HUDEP-2 (cell line): Measurements from ENCODE around the gene UNCX.
"Not testable (repeated sequence)": the region's sequence is repeated elsewhere in the genome, so short reads cannot be mapped to it uniquely, and the experiment has no call there.

Experiments
- DNase-seq, 76 experiments: peaks; one replicate each; lab custom pipeline; 2025; ENCODE audit not compliant: unreplicated experiment in 76 of 76; lab: John Stamatoyannopoulos, UW

UNCX gene

GRCh38 chr7:1274121-1274875 is 41.6 kb downstream of the UNCX start:
- no peak for DNase-seq

- no peak for DNase-seq
These were observed 42.3 kb downstream of the UNCX start for GRCh38 chr7:1274876-1275375.

- no peak for DNase-seq
These were observed 43.0 kb downstream of the UNCX start for GRCh38 chr7:1275451-1276381.

GRCh38 chr7:1276626-1277175 is 44.0 kb downstream of the UNCX start:
- no peak for DNase-seq

GRCh38 chr7:1278543-1278942 is 45.9 kb downstream of the UNCX start:
- DNase-seq, result no peak

- no peak for DNase-seq
These were observed 46.4 kb downstream of the UNCX start for GRCh38 chr7:1279041-1279440.

GRCh38 chr7:1279895-1280294 is 47.2 kb downstream of the UNCX start:
- not testable (repeated sequence) for DNase-seq

GRCh38 chr7:1281068-1281467 is 48.4 kb downstream of the UNCX start:
- DNase-seq, result no peak

- DNase-seq, result no peak
These were observed 50.0 kb downstream of the UNCX start for GRCh38 chr7:1282679-1283078.

GRCh38 chr7:1283337-1283736 is 50.7 kb downstream of the UNCX start:
- no peak for DNase-seq

GRCh38 chr7:1283941-1284742 is 51.5 kb downstream of the UNCX start:
- DNase-seq, result no peak

- no peak for DNase-seq
These were observed 52.2 kb downstream of the UNCX start for GRCh38 chr7:1284743-1285458.

- no peak for DNase-seq
These were observed 53.1 kb downstream of the UNCX start for GRCh38 chr7:1285556-1286301.
